Germinal center (tissue), 1 donor: ENCODE data around the gene KRT73.

Experiments used
- DNase-seq: peaks from one replicate; pipeline ENCODE4 v3.0.0; 2012; ENCODE audit warnings: mixed read lengths, low spot score

The KRT73 gene

DNA sequence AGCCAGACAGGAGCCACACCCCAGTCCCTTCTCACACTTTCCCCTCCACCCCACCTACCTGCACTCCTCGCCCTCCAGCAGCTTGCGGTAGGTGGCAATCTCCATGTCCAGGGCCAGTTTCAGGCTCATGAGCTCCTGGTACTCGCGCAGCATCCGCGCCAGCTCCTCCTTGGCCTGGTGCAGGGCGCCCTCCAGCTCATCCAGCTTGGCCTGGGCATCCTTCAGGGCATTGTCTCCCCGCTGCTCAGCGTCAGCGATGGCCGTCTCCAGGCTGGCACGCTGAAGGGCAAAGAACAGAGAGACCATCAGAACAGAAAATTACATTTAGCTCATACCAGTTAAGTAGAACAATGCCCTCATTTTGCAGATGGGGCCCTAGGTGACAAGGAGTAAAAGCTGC lies 50.2 kb downstream of the KRT73 start:
- DNase-seq: no peak

- no peak for DNase-seq
These were observed 51.5 kb downstream of the KRT73 start for GRCh38 chr12:52566847-52567291.

- no peak for DNase-seq
These were observed 53.8 kb downstream of the KRT73 start for GRCh38 chr12:52564582-52564981.

GRCh38 chr12:52561880-52562449 lies 56.4 kb downstream of the KRT73 start:
- DNase-seq: no peak

GRCh38 chr12:52559979-52560378 lies 58.4 kb downstream of the KRT73 start:
- DNase-seq: no peak

- DNase-seq: no peak
These were observed 59.4 kb downstream of the KRT73 start for GRCh38 chr12:52558781-52559445.
